ENCODE data around the gene LRIT3.
A peak's percentile ranks its signal among the peaks of the same experiment; 100 is the strongest.

LRIT3 gene

DNA sequence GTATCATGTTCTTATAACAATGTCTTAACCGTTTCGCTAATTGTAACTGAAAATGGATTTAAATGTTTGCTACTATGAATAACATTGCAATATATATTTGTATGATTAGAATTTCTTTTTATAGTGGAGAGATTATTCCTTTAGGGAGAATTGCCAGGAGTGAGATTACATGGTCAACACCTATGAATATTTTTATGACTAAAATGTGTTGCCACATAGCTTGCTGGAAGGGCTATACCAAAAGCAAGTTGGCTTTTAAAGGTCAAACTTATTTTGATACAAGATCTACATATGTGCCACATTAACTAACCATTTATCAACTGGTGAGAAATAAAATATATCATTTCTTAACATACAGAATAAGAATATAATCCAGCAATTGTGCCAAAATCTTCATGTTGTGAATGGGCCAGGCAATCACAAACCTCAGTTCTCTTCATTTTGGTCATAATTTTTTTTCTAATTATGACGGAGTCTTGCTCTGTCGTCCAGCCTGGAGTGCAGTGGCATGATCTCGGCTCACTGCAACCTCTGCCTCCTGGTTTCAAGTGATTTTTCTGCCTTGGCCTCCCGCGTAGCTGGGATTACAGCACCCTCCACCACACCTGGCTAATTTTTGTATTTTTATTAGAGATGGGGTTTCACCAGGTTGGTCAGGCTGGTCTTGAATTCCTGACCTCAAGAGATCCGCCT is 54.8 kb downstream of the LRIT3 start:
- no peak overlapping the region for H3K4me3 ChIP-seq (ENCODE audit: low read length)
- TF ChIP-seq, protein P1, sequence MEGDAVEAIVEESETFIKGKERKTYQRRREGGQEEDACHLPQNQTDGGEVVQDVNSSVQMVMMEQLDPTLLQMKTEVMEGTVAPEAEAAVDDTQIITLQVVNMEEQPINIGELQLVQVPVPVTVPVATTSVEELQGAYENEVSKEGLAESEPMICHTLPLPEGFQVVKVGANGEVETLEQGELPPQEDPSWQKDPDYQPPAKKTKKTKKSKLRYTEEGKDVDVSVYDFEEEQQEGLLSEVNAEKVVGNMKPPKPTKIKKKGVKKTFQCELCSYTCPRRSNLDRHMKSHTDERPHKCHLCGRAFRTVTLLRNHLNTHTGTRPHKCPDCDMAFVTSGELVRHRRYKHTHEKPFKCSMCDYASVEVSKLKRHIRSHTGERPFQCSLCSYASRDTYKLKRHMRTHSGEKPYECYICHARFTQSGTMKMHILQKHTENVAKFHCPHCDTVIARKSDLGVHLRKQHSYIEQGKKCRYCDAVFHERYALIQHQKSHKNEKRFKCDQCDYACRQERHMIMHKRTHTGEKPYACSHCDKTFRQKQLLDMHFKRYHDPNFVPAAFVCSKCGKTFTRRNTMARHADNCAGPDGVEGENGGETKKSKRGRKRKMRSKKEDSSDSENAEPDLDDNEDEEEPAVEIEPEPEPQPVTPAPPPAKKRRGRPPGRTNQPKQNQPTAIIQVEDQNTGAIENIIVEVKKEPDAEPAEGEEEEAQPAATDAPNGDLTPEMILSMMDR (IDR thresholded peaks at IDR 0.05; ENCODE audit: insufficient read depth, low read depth, low read length, missing control alignments) = no peak
- no peak for DNase-seq (ENCODE audit: low read depth)

DNA sequence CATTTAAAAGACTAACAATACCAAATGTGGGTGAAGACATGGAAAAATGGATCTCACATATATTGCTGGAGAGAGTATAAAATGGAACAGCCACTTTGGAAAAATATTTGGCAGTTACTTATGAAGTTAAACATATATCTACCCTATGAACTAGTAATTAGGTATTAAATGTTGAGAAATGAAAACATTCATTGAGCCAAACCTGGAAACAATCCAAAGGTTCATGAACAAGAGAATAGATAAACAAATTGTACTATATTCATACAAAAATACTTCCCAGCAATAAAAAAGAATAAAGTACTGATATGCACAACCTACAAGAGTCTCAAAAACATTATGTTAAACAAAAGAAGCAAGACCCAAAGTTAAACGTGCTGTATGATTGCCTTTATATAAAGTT is 60.8 kb downstream of the LRIT3 start:
- TF ChIP-seq, protein P1 (IDR thresholded peaks at IDR 0.05; ENCODE audit: insufficient read depth, low read depth, low read length, missing control alignments) = no peak
- no peak for DNase-seq (ENCODE audit: low read depth)
- no peak overlapping the region for H3K4me3 ChIP-seq (ENCODE audit: low read length)

DNA sequence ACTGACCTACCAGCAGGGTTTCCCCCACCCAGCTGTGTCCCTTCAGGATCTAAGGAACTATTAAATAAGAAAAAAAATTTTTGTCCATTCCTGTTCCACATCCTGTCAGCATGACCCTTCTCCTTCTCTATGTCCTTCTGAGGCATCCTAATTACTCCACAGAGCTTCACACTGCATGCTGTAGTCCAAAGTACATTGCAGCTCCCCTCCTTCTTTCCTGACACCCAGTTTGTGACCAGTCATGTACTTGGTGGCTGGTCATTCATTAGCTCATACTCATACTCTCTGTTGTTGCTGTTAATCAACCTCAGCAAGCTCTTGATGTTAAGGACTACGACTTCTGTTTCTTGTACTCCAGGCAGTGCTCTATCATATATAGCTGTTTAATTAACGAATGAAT is 62.3 kb downstream of the LRIT3 start:
- TF ChIP-seq, protein P1 (IDR thresholded peaks at IDR 0.05; ENCODE audit: insufficient read depth, low read depth, low read length, missing control alignments) = no peak
- no peak overlapping the region for H3K4me3 ChIP-seq (ENCODE audit: low read length)
- no peak for DNase-seq (ENCODE audit: low read depth)

DNA sequence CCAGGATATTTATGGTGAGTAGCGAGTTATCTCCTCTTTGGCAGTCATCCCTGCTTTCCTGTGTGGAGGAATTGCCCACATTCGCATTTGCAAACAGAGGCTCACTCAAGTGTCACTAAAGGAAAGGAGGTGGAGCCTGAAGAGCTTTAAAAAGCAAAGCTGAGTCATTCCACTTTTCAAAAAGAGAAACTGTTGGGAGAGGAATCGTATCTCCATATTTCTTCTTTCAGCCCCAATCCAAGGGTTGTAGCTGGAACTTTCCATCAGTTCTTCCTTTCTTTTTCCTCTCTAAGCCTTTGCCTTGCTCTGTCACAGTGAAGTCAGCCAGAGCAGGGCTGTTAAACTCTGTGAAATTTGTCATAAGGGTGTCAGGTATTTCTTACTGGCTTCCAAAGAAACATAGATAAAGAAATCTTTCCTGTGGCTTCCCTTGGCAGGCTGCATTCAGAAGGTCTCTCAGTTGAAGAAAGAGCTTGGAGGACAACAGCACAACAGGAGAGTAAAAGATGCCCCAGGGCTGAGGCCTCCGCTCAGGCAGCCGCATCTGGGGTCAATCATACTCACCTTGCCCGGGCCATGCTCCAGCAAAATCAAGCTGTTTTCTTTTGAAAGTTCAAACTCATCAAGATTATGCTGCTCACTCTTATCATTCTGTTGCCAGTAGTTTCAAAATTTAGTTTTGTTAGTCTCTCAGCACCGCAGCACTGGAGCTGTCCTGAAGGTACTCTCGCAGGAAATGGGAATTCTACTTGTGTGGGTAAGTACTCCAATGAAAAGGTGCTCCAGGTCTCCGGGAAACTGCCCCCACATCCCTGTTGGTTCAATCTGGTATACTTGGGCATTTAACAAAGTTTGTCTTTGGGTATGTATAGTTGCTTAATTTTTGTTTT is 65.0 kb downstream of the LRIT3 start, which contains the start of gene EGF:
EGF (plus strand) TSS at position 178 of the 890 bp plus-strand sequence; CDS start at position 631, 453 bp downstream.
- TF ChIP-seq, protein P1 (IDR thresholded peaks at IDR 0.05; ENCODE audit: insufficient read depth, low read depth, low read length, missing control alignments) = no peak
- H3K4me3 ChIP-seq (ENCODE audit: low read length) = no peak within 1 kb of the TSS

DNA sequence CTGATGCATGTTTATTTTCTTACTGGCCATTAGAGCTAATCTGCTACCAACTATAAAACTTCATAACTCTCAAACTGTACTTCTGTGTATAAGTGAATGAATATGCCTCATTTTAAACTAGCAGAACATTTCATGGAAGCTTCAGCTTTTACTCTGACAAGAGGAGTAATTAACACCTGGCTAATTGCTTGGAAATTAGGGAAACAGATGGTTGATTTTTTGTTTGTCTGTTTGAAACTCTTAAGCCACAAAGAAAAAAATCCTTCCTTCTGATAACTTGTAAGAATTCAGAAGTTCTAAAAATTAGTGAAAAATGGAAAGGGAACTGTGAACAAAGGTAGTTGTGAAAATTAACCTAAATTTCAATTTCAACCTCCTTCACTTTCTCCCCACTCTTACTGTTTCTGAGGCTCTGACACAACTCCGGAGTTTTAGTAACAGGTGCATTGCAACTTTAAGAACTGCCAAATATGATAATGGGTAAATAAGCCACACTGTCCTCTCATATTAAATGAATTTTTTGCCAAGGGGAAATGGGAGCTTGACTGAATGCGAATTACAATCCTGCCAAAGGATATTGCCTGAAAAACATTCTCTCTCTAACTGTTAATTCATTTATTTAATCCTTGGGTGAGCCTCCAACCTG is 65.8 kb downstream of the LRIT3 start:
- H3K4me3 ChIP-seq (ENCODE audit: low read length) = no peak overlapping the region
- TF ChIP-seq, protein P1 (IDR thresholded peaks at IDR 0.05; ENCODE audit: insufficient read depth, low read depth, low read length, missing control alignments) = no peak
- DNase-seq (ENCODE audit: low read depth) = no peak

More for the DNA sequence above, 65.0 kb downstream of the LRIT3 start, which contains the start of gene EGF:
- peak; percentile 43 for DNase-seq (ENCODE audit: low read depth)

GRCh38 chr4:109914322-109914721 is 66.4 kb downstream of the LRIT3 start:
- H3K4me3 ChIP-seq (ENCODE audit: low read length) = no peak overlapping the region
- TF ChIP-seq, protein P1 (IDR thresholded peaks at IDR 0.05; ENCODE audit: insufficient read depth, low read depth, low read length, missing control alignments) = no peak
- DNase-seq (ENCODE audit: low read depth) = no peak

Data from epithelial cell of esophagus (primary cell).